Lower leg skin (tissue), 3 donors: ENCODE measurements around the gene PDHA2.

ENCODE experiments used
- CTCF ChIP-seq, 3 donors: fragments of 450-650 bp; IDR thresholded peaks; one replicate each; pipeline ENCODE4 v1.5.1; 2016; ENCODE audit warnings: antibody characterized with exemption in 3 of 3, mild to moderate bottlenecking in 3 of 3, moderate library complexity in 2 of 3
- POLR2A ChIP-seq, 2 donors: fragments of 450-650 bp; IDR thresholded peaks; one replicate each; pipeline ENCODE4 v1.6.1; 2016 to 2017; ENCODE audit warnings: antibody characterized with exemption in 2 of 2, mild to moderate bottlenecking in 1 of 2, moderate library complexity in 1 of 2

DNA sequence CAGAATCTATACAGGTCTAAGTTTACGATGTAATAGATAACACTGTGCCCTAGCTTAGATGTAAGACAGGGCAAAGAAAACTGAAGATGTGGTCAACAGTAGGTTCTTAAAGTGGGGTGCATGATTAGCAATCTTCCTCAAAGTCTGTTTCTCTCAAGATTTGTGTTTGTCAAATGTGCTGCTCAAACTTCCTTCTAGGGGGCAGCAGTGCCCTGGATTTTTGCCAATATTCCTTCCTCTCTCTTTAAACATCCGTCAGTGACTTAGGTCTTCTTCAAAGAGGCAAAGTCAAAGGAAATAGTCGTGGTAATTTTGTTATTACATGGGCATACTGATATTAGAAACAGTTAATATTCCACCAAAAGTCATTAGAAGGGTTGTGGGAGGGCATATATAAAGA is 4.2 kb upstream of the PDHA2 start:
- TF ChIP-seq CTCF (IDR thresholded peaks at IDR 0.05) (no peak), POLR2A (IDR thresholded peaks at IDR 0.05) (no peak)
